ENCODE measurements around the gene OPCML.

Gene OPCML

GRCh38 chr11:133047036-133047770, 485.1 kb downstream of the OPCML start:
- Mint-ChIP-seq H3K27ac (no peak overlapping the region), H3K4me3 (no peak overlapping the region), H3K4me1 (peaks cover 34% of the 10 kb centered on the region), H3K9me3 (no peaks in the 10 kb centered on the region), H3K36me3 (ENCODE audit: low read depth) (no peaks in the 10 kb centered on the region), H3K27me3 (ENCODE audit: low read depth) (peaks cover 63% of the 10 kb centered on the region)
- no peak for TF ChIP-seq CTCF (IDR thresholded peaks at IDR 0.05; ENCODE audit: unreplicated experiment in 3 of 3)

GRCh38 chr11:133046252-133046651, 486.0 kb downstream of the OPCML start:
- H3K4me1 Mint-ChIP-seq, result peaks cover 42% of the 10 kb centered on the region
- peaks cover 63% of the 10 kb centered on the region for H3K27me3 Mint-ChIP-seq (ENCODE audit: low read depth)
- no peak overlapping the region for H3K4me3 Mint-ChIP-seq
- TF ChIP-seq CTCF (IDR thresholded peaks at IDR 0.05; ENCODE audit: unreplicated experiment in 3 of 3), result no peak
- H3K27ac Mint-ChIP-seq, result no peak overlapping the region
- no peaks in the 10 kb centered on the region for H3K36me3 Mint-ChIP-seq (ENCODE audit: low read depth)
- no peaks in the 10 kb centered on the region for H3K9me3 Mint-ChIP-seq

GRCh38 chr11:133041928-133042882, 490.1 kb downstream of the OPCML start:
- no peak for TF ChIP-seq CTCF (IDR thresholded peaks at IDR 0.05; ENCODE audit: unreplicated experiment in 3 of 3)

GRCh38 chr11:133041181-133041580, 491.1 kb downstream of the OPCML start:
- Mint-ChIP-seq H3K4me3 (no peak overlapping the region), H3K36me3 (ENCODE audit: low read depth) (no peaks in the 10 kb centered on the region), H3K4me1 (peaks cover 46% of the 10 kb centered on the region), H3K27ac (peak overlapping the region; percentile 74 to 93 (median 90)), H3K9me3 (no peaks in the 10 kb centered on the region), H3K27me3 (ENCODE audit: low read depth) (peaks cover 52% of the 10 kb centered on the region)
- peak in 1 of 3 experiments; percentile 12 for TF ChIP-seq CTCF (IDR thresholded peaks at IDR 0.05; ENCODE audit: unreplicated experiment in 3 of 3)

More at GRCh38 chr11:133041928-133042882, 490.1 kb downstream of the OPCML start:
- Mint-ChIP-seq H3K27ac (peak overlapping the region; percentile 74 to 93 (median 90)), H3K4me3 (peak overlapping the region in 2 of 3 experiments; percentile 12 to 22), H3K4me1 (peaks cover 50% of the 10 kb centered on the region), H3K36me3 (ENCODE audit: low read depth) (no peaks in the 10 kb centered on the region), H3K9me3 (no peaks in the 10 kb centered on the region), H3K27me3 (ENCODE audit: low read depth) (peaks cover 48% of the 10 kb centered on the region)

GRCh38 chr11:133040289-133040900, 491.9 kb downstream of the OPCML start:
- Mint-ChIP-seq H3K27ac (peak overlapping the region; percentile 57 to 82 (median 74)), H3K9me3 (no peaks in the 10 kb centered on the region), H3K4me1 (peaks cover 44% of the 10 kb centered on the region), H3K36me3 (ENCODE audit: low read depth) (no peaks in the 10 kb centered on the region), H3K4me3 (peak overlapping the region in 2 of 3 experiments; percentile 10 to 42), H3K27me3 (ENCODE audit: low read depth) (peaks cover 44% of the 10 kb centered on the region)
- no peak for TF ChIP-seq CTCF (IDR thresholded peaks at IDR 0.05; ENCODE audit: unreplicated experiment in 3 of 3)
